ENCODE measurements around the gene MAP1LC3B2. TPM values are rescaled to one million over a fixed set of nuclear protein-coding genes. Genes with fewer than 3 reads are reported as not detected.

The MAP1LC3B2 gene
- total RNA-seq, 1 experiment from 2014 or later, result 2.2 TPM

GRCh38 chr12:116590561-116590960, 31.4 kb downstream of the MAP1LC3B2 start (continued):
- TF ChIP-seq, protein P1, sequence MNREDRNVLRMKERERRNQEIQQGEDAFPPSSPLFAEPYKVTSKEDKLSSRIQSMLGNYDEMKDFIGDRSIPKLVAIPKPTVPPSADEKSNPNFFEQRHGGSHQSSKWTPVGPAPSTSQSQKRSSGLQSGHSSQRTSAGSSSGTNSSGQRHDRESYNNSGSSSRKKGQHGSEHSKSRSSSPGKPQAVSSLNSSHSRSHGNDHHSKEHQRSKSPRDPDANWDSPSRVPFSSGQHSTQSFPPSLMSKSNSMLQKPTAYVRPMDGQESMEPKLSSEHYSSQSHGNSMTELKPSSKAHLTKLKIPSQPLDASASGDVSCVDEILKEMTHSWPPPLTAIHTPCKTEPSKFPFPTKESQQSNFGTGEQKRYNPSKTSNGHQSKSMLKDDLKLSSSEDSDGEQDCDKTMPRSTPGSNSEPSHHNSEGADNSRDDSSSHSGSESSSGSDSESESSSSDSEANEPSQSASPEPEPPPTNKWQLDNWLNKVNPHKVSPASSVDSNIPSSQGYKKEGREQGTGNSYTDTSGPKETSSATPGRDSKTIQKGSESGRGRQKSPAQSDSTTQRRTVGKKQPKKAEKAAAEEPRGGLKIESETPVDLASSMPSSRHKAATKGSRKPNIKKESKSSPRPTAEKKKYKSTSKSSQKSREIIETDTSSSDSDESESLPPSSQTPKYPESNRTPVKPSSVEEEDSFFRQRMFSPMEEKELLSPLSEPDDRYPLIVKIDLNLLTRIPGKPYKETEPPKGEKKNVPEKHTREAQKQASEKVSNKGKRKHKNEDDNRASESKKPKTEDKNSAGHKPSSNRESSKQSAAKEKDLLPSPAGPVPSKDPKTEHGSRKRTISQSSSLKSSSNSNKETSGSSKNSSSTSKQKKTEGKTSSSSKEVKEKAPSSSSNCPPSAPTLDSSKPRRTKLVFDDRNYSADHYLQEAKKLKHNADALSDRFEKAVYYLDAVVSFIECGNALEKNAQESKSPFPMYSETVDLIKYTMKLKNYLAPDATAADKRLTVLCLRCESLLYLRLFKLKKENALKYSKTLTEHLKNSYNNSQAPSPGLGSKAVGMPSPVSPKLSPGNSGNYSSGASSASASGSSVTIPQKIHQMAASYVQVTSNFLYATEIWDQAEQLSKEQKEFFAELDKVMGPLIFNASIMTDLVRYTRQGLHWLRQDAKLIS (CRISPR knock-in tag; IDR thresholded peaks at IDR 0.05; ENCODE audit: borderline replicate concordance), result no peak
- no peak for TF ChIP-seq CREB1 (CRISPR knock-in tag; IDR thresholded peaks at IDR 0.05)

- TF ChIP-seq, protein P2, sequence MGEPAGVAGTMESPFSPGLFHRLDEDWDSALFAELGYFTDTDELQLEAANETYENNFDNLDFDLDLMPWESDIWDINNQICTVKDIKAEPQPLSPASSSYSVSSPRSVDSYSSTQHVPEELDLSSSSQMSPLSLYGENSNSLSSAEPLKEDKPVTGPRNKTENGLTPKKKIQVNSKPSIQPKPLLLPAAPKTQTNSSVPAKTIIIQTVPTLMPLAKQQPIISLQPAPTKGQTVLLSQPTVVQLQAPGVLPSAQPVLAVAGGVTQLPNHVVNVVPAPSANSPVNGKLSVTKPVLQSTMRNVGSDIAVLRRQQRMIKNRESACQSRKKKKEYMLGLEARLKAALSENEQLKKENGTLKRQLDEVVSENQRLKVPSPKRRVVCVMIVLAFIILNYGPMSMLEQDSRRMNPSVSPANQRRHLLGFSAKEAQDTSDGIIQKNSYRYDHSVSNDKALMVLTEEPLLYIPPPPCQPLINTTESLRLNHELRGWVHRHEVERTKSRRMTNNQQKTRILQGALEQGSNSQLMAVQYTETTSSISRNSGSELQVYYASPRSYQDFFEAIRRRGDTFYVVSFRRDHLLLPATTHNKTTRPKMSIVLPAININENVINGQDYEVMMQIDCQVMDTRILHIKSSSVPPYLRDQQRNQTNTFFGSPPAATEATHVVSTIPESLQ (CRISPR knock-in tag; IDR thresholded peaks at IDR 0.05), result no peak
- TF ChIP-seq CTCF (IDR thresholded peaks at IDR 0.05) (no peak), RORB (CRISPR knock-in tag; IDR thresholded peaks at IDR 0.05) (no peak), ZNF232 (CRISPR knock-in tag; IDR thresholded peaks at IDR 0.05) (no peak), SP1 (CRISPR knock-in tag; conservative IDR thresholded peaks at IDR 0.05) (no peak)
- TF ChIP-seq, protein P1 (CRISPR knock-in tag; IDR thresholded peaks at IDR 0.05; ENCODE audit: borderline replicate concordance), result no peak
- H3K4me1 Mint-ChIP-seq, result peaks cover 14% of the 10 kb centered on the region
- no peak overlapping the region for H3K4me3 Mint-ChIP-seq
- H3K36me3 Mint-ChIP-seq, result no peaks in the 10 kb centered on the region
- CTCF ChIA-PET, result interaction anchor here (0.6 kb wide), 1 partner anchor 669 kb away, joined by 4 read pairs; no protein-coding TSS in a partner anchor
- H3K27me3 Mint-ChIP-seq (ENCODE audit: low read depth), result no peaks in the 10 kb centered on the region; the same call in 1 of the 2 replicates
- H3K27ac Mint-ChIP-seq, result no peak overlapping the region
- POLR2A ChIA-PET, result no interaction called here
- H3K9me3 Mint-ChIP-seq, result peaks cover 6% of the 10 kb centered on the region
- ATAC-seq (no peak), DNase-seq (ENCODE audit: low spot score) (no peak)
These were observed 32.9 kb downstream of the MAP1LC3B2 start for GRCh38 chr12:116591855-116592637.

GRCh38 chr12:116592731-116593130, 33.5 kb downstream of the MAP1LC3B2 start:
- H3K4me3 Mint-ChIP-seq, result no peak overlapping the region
- no peaks in the 10 kb centered on the region; the same call in 1 of the 2 replicates for H3K27me3 Mint-ChIP-seq (ENCODE audit: low read depth)
- H3K9me3 Mint-ChIP-seq, result no peaks in the 10 kb centered on the region
- ATAC-seq (no peak), DNase-seq (ENCODE audit: low spot score) (no peak)
- POLR2A ChIA-PET, result no interaction called here
- CTCF ChIA-PET, result no interaction called here
- H3K4me1 Mint-ChIP-seq, result peaks cover 14% of the 10 kb centered on the region
- H3K36me3 Mint-ChIP-seq, result no peaks in the 10 kb centered on the region
- no peak overlapping the region for H3K27ac Mint-ChIP-seq
- TF ChIP-seq ZNF121 (CRISPR knock-in tag; IDR thresholded peaks at IDR 0.05) (no peak), USF1 (CRISPR knock-in tag; IDR thresholded peaks at IDR 0.05) (no peak), ATF3 (CRISPR knock-in tag; conservative IDR thresholded peaks at IDR 0.05) (no peak), CBFB (CRISPR knock-in tag; IDR thresholded peaks at IDR 0.05; ENCODE audit: low read depth) (no peak), ZNF281 (CRISPR knock-in tag; IDR thresholded peaks at IDR 0.05) (no peak), TEAD1 (CRISPR knock-in tag; IDR thresholded peaks at IDR 0.05) (no peak)
- TF ChIP-seq, protein P3, sequence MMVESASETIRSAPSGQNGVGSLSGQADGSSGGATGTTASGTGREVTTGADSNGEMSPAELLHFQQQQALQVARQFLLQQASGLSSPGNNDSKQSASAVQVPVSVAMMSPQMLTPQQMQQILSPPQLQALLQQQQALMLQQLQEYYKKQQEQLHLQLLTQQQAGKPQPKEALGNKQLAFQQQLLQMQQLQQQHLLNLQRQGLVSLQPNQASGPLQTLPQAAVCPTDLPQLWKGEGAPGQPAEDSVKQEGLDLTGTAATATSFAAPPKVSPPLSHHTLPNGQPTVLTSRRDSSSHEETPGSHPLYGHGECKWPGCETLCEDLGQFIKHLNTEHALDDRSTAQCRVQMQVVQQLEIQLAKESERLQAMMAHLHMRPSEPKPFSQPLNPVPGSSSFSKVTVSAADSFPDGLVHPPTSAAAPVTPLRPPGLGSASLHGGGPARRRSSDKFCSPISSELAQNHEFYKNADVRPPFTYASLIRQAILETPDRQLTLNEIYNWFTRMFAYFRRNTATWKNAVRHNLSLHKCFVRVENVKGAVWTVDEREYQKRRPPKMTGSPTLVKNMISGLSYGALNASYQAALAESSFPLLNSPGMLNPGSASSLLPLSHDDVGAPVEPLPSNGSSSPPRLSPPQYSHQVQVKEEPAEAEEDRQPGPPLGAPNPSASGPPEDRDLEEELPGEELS (CRISPR knock-in tag; IDR thresholded peaks at IDR 0.05), result no peak

All from WTC11 (cell line).